IMR-90 (cell line): Measurements from ENCODE around the gene ANP32A.

Experiments
- CEBPB ChIP-seq: IDR thresholded peaks from 2 replicates; pipeline ENCODE4 v1.6.1; 2012; ENCODE audit warnings: low read depth, low read length, improper control_type of control experiment
- FOS ChIP-seq: fragments of 150-350 bp; IDR thresholded peaks from 2 replicates; pipeline ENCODE4 v1.6.1; 2016; ENCODE audit warnings: low read depth, low read length
- MAFK ChIP-seq: IDR thresholded peaks from 2 replicates; pipeline ENCODE4 v1.6.1; 2012; ENCODE audit warnings: low read depth, low read length, improper control_type of control experiment
- MXI1 ChIP-seq: IDR thresholded peaks from 2 replicates; pipeline ENCODE4 v1.6.1; 2012; ENCODE audit warnings: low read depth, mild to moderate bottlenecking, low read length, moderate library complexity, borderline replicate concordance
- POLR2A ChIP-seq: IDR thresholded peaks from 2 replicates; pipeline ENCODE4 v1.6.1; 2012; ENCODE audit warnings: mild to moderate bottlenecking, low read depth, low read length
- RAD21 ChIP-seq: IDR thresholded peaks from 2 replicates; pipeline ENCODE4 v1.6.1; 2012; ENCODE audit warnings: low read length, improper control_type of control experiment
- RCOR1 ChIP-seq: IDR thresholded peaks from 2 replicates; pipeline ENCODE4 v1.6.1; 2012; ENCODE audit warnings: mild to moderate bottlenecking, low read length, improper control_type of control experiment; ENCODE audit not compliant: insufficient replicate concordance
- RFX5 ChIP-seq: IDR thresholded peaks from 2 replicates; pipeline ENCODE4 v1.8.0; 2012; ENCODE audit warnings: low read depth, mild to moderate bottlenecking, low read length, moderate library complexity
- SMC3 ChIP-seq: fragments of 150-350 bp; IDR thresholded peaks from 2 replicates; pipeline ENCODE4 v1.6.1; 2016; ENCODE audit warnings: low read depth, mild to moderate bottlenecking, antibody characterized with exemption, low read length, moderate library complexity
- TF ChIP-seq, protein P1 (sequence below): conservative IDR thresholded peaks from 2 replicates; pipeline ENCODE4 v1.5.1; 2012; ENCODE audit warnings: mild to moderate bottlenecking, low read depth, low read length, improper control_type of control experiment
- TF ChIP-seq, protein P2 (sequence below): fragments of 150-350 bp; IDR thresholded peaks from 2 replicates; pipeline ENCODE4 v1.6.1; 2017; ENCODE audit warnings: mild to moderate bottlenecking, antibody characterized with exemption, low read length, low read depth

DNA sequence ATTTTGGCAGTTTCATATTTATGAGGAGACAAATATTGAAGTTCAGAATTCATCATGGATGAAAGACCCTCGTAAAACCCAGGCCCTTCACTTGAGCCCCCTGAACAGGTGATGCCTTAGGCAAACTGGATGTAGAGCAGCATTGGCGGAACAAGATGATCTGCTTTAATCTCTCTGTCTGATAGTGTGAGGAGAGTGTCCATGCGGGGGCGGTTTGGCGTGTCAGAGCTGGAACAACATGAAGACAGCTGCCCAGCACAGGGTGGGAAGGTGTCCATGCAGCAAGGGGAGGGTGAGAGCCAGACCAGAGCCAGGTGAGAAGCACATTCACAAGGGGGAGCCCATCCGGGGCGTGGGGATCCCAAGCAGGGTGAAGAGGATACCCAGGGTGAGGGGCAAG lies 31.8 kb upstream of the ANP32A start:
- TF ChIP-seq, protein P1, sequence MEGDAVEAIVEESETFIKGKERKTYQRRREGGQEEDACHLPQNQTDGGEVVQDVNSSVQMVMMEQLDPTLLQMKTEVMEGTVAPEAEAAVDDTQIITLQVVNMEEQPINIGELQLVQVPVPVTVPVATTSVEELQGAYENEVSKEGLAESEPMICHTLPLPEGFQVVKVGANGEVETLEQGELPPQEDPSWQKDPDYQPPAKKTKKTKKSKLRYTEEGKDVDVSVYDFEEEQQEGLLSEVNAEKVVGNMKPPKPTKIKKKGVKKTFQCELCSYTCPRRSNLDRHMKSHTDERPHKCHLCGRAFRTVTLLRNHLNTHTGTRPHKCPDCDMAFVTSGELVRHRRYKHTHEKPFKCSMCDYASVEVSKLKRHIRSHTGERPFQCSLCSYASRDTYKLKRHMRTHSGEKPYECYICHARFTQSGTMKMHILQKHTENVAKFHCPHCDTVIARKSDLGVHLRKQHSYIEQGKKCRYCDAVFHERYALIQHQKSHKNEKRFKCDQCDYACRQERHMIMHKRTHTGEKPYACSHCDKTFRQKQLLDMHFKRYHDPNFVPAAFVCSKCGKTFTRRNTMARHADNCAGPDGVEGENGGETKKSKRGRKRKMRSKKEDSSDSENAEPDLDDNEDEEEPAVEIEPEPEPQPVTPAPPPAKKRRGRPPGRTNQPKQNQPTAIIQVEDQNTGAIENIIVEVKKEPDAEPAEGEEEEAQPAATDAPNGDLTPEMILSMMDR, result no peak
- TF ChIP-seq POLR2A (no peak), SMC3 (no peak), RAD21 (no peak), RFX5 (no peak), CEBPB (no peak), MXI1 (no peak), FOS (no peak), RCOR1 (no peak), MAFK (no peak)
- TF ChIP-seq, protein P2, sequence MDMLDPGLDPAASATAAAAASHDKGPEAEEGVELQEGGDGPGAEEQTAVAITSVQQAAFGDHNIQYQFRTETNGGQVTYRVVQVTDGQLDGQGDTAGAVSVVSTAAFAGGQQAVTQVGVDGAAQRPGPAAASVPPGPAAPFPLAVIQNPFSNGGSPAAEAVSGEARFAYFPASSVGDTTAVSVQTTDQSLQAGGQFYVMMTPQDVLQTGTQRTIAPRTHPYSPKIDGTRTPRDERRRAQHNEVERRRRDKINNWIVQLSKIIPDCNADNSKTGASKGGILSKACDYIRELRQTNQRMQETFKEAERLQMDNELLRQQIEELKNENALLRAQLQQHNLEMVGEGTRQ, result no peak
